NOMO-1 treated with DMSO at 0.1 percent for 48 hours (cell line): Measurements from ENCODE around the gene EPHB1.

ENCODE experiments used
- DNase-seq: peaks from one replicate; lab custom pipeline; 2025; ENCODE audit not compliant: unreplicated experiment; lab: John Stamatoyannopoulos, UW

Gene EPHB1

DNA sequence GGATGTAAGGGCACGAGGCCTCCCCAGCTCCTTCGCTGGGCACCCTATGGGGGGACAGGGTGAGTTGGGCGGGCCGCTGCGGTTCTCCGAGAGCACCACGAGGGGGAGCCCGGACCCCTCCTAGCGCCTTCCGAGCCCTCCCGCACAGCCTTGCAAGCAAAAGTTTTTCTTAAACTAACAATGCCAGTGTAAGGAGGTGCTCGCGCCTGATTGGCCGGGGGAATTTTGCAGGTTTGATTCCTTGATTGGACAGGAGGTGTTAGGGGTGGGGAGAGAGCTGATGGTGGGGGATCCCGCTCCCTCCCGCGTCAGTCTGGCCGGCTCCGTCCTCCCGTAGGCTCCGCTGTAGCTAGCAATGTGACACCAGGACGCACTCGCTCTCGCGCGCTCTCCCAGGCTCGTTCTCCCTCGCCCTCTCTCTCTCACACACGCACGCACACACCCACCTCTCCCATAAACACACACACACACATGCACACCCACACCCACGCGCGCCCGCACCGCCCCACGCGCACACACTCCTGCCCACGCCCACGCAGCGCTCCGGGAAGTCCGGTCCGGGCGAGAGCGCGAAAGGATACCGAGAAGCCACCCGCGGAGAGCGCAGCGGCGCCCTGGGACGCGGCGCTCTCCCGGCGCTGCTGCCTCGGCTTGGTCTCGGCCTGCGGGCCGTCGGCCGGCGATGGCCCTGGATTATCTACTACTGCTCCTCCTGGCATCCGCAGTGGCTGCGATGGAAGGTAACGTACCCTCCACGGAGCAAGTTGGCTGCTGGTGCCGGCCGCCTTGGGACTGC lies at the start of gene EPHB1:
EPHB1 (plus strand) TSS at position 311 of the 796 bp plus-strand sequence.
- DNase-seq: peak; percentile 91

- no peak for DNase-seq
Observed at GRCh38 chr3:134748698-134749097, 46.4 kb upstream of the EPHB1 start.

DNA sequence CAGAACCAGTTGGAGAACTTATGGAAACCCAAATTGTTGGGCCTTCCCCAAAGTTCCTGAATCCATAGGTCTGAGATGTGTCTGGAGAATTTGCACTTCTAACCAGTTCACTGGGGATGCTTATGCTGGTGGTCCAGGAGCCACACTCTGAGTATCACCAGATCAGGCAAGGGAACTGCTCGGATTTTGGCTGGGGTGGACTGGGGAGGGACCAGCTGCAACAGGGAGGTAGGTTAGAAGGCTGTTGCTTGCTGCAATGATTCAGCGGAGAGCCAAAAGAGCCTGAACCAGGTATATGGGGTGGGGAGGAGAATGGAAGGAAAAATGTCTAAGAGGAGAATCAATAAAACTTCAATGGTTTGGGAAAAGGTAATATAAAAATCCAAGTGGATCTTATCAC lies 45.9 kb upstream of the EPHB1 start:
- DNase-seq: no peak

GRCh38 chr3:134749802-134750553 lies 45.1 kb upstream of the EPHB1 start:
- DNase-seq: no peak

DNA sequence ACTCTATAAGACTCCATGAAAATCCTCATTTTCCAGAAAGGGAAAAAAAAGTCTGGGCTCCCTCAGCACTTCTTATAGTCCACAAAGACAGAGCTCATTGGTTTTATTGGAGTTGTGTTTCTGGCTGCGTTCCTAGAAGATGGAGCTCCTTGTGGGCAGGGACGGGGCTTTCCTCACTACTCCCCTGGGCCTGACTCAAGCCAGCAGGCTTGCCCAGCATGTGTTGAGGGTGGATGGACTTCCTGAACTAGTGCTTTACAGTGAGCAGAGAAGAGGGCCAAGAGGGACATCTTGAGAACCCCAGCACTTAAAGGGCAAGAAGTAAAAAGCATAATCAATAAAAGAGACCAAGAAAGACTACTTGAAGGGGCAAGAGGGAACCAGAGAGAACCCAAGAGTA lies 43.2 kb upstream of the EPHB1 start:
- DNase-seq: no peak

- no peak for DNase-seq
Observed at GRCh38 chr3:134752761-134753461, 42.1 kb upstream of the EPHB1 start.

GRCh38 chr3:134753999-134754742 lies 40.9 kb upstream of the EPHB1 start:
- no peak for DNase-seq

DNA sequence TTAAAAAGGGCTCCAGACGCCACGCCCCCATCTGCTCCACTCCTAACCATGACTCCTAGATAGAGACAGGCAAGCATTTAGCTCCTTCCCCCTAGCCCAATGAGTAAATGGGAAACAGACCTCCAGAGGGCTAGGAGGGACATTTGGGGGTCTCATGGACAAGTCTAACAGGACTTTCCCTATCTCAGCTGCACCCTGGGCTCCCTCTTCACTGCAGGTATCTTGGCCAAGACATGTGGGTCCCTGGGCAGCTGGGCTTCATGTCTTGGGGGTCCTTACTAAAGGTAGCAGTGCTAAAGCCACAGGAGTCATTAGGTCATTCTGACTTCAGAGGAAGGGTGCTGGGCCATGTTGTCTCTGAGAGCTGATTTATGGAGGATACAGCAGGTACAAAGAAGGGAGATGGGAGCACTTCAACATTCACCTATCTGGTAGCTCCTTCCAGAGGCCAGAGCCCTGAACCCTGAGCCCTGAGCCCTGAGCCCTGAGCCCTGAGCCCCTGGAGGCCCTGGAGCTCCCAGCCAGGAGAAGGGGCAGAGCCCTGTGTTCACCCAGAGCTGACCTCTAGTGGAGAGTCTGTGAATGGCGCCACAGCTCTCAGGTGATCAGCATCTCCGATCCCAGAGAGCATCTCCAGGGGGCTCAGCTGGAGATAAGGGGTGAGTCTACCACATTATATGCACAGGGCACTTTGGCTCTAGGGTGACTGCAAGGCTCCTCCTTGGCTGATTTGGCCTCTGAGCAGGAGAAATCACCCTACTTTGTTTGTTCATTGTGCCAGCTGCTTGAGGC lies 40.1 kb upstream of the EPHB1 start:
- DNase-seq: peak; percentile 11

- DNase-seq: no peak
Observed at GRCh38 chr3:134755821-134756220, 39.2 kb upstream of the EPHB1 start.

GRCh38 chr3:134757549-134758069 lies 37.5 kb upstream of the EPHB1 start:
- no peak for DNase-seq

DNA sequence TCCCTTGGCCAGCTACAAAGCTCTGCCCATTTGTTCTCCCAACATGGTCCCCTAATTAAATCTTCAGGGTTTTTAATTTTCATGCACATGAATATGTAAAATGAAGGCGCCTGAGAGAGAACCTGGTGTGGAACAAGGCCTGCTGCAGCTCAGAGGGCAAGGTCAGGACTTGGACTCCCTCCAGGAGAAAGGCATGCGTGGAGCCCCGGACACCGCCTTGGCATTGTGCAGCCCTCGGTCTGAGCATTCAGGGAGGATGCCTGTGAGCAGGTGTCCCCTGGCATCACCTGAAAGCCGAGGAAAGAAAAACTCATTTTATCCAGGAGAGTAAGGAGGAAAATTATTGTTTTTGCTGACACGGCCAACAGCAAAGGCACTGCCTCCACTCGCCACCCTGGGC lies 33.8 kb upstream of the EPHB1 start:
- no peak for DNase-seq

DNA sequence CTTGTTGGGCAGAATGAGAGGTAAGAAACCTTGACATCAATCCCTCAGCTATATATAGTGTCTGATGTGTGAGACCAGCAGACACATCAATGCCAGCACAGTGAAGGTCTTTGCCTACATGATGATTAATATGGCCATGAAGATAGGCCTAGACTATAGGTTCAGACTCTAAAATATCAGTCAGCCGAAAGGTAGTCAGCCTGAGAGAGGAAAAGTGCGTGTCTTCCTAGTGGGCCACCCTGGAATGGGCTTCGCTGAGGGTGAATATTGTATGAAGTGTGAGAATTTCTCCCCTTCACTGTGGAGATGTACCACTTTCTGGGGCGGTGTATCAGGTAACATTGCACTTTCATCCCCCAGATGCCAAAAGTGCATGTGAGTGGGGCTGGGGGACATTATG lies 33.0 kb upstream of the EPHB1 start:
- DNase-seq: no peak

- DNase-seq: no peak
Observed at GRCh38 chr3:134765468-134765867, 29.6 kb upstream of the EPHB1 start.

GRCh38 chr3:134766290-134766689 lies 28.8 kb upstream of the EPHB1 start:
- no peak for DNase-seq

- no peak for DNase-seq
Observed at GRCh38 chr3:134768116-134768515, 26.9 kb upstream of the EPHB1 start.

- DNase-seq: no peak
Observed at GRCh38 chr3:134768837-134769236, 26.2 kb upstream of the EPHB1 start.

DNA sequence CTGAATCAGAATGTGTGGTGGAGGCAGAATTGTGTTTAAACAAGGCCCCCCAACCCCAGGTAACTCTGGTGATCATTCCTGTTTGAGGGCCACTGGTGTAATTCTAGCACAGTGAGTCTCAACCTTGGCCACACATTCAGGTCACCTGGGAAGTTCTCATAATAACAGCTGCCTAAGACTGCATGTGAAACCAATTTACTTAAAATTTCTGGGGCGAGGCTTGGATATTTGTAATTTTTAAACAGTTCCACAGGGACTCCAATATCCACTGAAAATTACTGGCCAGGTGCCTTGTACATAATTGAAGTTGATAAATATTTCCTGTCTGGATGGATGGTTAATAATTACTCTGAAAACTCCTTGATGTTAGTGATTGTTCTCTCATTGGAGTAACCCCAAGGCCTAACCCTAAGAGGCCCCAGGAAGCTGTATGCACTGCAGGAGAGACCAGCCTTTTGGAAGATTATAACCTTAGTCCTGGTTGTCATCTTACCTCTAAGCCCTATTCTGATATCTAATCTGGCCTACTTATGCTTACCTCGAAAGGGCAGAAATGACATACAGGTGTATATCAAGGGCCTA lies 25.7 kb upstream of the EPHB1 start:
- DNase-seq: no peak

- DNase-seq: no peak
Observed at GRCh38 chr3:134772011-134772410, 23.0 kb upstream of the EPHB1 start.

DNA sequence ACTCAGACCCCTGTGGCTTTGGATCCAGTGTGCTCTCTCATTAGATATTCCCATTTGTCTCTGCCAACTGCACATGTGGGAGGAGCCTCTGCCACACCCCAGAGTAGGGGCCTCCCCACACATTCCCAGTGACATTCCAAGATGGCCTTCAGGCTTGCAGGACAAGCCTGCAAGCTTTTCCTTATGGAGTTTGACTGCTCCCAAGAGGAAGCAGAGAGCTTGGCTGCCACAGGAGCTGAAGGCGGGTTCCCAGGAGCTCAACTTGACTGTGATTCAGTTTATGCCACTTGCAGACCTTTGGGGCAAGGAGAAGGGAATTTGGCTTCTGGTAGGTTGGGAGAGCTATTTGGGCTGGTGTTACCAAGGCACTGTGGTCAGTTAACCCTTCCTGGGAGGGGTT lies 22.5 kb upstream of the EPHB1 start:
- DNase-seq: no peak

DNA sequence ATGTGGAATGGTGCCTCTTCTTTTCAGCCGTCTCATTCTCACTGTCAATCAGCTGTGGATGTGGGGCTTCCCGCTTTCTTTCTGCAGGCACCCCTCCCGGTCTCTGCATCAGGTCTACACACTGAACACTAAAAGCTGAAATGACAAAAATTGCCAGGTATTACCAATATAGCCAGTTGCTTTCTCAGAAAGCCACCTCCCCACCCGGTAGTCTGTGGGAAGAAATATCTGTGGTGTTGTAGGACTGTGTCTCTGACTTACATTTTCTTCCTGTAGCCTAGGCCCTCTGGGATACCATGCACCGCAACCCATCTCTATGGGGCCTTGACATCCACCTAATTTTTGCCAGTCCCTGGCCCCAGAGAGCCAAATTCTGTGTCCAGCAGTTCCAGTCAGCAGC lies 19.2 kb upstream of the EPHB1 start:
- no peak for DNase-seq
